Cardiac muscle cell (in vitro differentiated cells and primary cell): Measurements from ENCODE around the gene RAPGEF4. TPM values are rescaled to one million over a fixed set of nuclear protein-coding genes. Genes with fewer than 3 reads are reported as not detected.
"Not testable (repeated sequence)": the region's sequence is repeated elsewhere in the genome, so short reads cannot be mapped to it uniquely, and the experiment has no call there.

ENCODE experiments used
- DNase-seq, 2 donors: peaks; one replicate each; pipeline versions ENCODE4 v3.0.0 to v3.0.0-alpha.2; 2010 to 2017; ENCODE audit warnings: low read depth in 1 of 2, low spot score in 1 of 2
- H3K27ac ChIP-seq: fragments of 200-600 bp; sonication (generic); 2 replicates; pipeline ENCODE4 v1.5.1; 2016
- H3K27me3 ChIP-seq: fragments of 200-600 bp; sonication (generic); 2 replicates; pipeline ENCODE4 v1.6.0; 2016; ENCODE audit warnings: control low read depth
- H3K36me3 ChIP-seq: fragments of 200-600 bp; sonication (generic); 2 replicates; pipeline ENCODE4 v1.5.1; 2016; ENCODE audit warnings: control low read depth
- H3K4me1 ChIP-seq: fragments of 200-600 bp; sonication (generic); 2 replicates; pipeline ENCODE4 v1.8.1; 2017; ENCODE audit warnings: low read depth, mild to moderate bottlenecking, mixed run types
- H3K4me3 ChIP-seq: fragments of 200-600 bp; sonication (generic); 2 replicates; pipeline ENCODE4 v1.5.1; 2016; ENCODE audit warnings: mild to moderate bottlenecking
- H3K9me3 ChIP-seq: fragments of 200-600 bp; sonication (generic); 2 replicates; pipeline ENCODE4 v1.5.1; 2017; ENCODE audit warnings: low read depth, mild to moderate bottlenecking, control low read depth
- polyA plus RNA-seq: library from polyadenylated mRNA; unstranded; fragments of >200 nt; fragmentation: Nextera tagmentation; extraction: Ambion mirVana; gene quantifications from 2 replicates; pipeline ENCODE4 v1.2.1, GENCODE V29; 2016
- total RNA-seq: library from RNA; depleted of rRNA; stranded (reverse); fragments of >200 nt; gene quantifications from 2 replicates; pipeline ENCODE4 v1.2.3, GENCODE V29; 2016
- TF ChIP-seq, protein P1 (sequence below): IDR thresholded peaks from 2 replicates; pipeline ENCODE4 v1.5.1; 2012; ENCODE audit warnings: low read depth, mild to moderate bottlenecking, low read length

Gene RAPGEF4
- total and polyA plus RNA-seq, 2 experiments from 2014 or later = 5.3 to 21.2 TPM

DNA sequence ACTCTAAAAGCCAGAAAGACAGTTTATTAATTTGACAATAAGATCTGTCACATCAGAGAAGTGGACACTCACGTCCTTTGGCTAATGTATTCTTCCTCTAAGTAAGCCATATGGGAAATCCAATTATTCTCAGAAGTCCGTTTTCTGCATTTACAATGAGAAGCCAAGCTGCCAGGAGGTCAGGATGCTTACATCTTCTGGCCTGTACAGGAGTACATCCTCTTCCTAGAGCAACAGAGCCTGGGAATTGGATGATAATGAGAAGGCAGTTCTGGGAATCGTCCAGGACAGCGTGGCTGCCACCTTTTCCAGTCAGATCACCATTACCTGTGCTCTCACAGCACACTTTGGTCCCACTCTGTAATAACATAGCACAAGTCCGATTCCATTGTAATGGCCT, 5.2 kb downstream of the RAPGEF4 start:
- no peak overlapping the region for H3K27ac ChIP-seq
- DNase-seq = no peak
- TF ChIP-seq, protein P1, sequence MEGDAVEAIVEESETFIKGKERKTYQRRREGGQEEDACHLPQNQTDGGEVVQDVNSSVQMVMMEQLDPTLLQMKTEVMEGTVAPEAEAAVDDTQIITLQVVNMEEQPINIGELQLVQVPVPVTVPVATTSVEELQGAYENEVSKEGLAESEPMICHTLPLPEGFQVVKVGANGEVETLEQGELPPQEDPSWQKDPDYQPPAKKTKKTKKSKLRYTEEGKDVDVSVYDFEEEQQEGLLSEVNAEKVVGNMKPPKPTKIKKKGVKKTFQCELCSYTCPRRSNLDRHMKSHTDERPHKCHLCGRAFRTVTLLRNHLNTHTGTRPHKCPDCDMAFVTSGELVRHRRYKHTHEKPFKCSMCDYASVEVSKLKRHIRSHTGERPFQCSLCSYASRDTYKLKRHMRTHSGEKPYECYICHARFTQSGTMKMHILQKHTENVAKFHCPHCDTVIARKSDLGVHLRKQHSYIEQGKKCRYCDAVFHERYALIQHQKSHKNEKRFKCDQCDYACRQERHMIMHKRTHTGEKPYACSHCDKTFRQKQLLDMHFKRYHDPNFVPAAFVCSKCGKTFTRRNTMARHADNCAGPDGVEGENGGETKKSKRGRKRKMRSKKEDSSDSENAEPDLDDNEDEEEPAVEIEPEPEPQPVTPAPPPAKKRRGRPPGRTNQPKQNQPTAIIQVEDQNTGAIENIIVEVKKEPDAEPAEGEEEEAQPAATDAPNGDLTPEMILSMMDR = no peak
- no peaks in the 10 kb centered on the region for H3K9me3 ChIP-seq
- H3K36me3 ChIP-seq = no peaks in the 10 kb centered on the region
- H3K27me3 ChIP-seq = peaks cover 27% of the 10 kb centered on the region
- H3K4me1 ChIP-seq = no peaks in the 10 kb centered on the region
- no peak overlapping the region for H3K4me3 ChIP-seq

DNA sequence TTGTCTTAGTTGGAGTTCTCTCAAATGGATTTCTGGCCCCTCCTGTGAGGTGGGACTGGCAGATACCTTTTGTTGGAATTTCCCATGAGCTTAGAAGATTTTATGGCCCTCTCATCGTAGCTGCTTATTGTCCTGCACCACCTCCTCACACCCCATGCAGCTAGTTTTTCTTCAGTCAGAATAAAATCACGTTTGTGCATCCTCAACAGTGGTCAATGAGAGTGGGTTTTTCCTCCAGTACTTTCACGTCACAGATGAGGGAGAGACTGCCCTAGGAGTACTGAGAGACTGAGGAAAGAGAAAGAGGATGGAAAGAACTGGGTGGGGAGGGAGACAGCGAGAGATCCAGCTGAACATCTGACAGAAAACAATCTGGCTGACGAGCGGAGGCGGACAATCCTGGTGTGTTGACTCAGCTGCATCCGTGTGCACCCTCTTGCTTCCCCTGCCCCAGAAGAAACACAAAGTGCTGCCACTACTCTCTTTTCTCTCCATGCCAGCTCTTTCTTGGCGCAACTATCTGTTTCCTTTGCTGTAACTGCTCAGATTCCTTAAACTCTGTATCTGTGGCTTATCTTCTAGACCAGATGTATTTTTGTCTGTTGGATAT, 7.4 kb downstream of the RAPGEF4 start:
- no peak for DNase-seq
- H3K4me3 ChIP-seq = no peak overlapping the region
- no peaks in the 10 kb centered on the region for H3K4me1 ChIP-seq
- TF ChIP-seq, protein P1 = no peak
- H3K9me3 ChIP-seq = no peaks in the 10 kb centered on the region
- H3K36me3 ChIP-seq = no peaks in the 10 kb centered on the region
- H3K27me3 ChIP-seq = peaks cover 5% of the 10 kb centered on the region
- no peak overlapping the region for H3K27ac ChIP-seq

DNA sequence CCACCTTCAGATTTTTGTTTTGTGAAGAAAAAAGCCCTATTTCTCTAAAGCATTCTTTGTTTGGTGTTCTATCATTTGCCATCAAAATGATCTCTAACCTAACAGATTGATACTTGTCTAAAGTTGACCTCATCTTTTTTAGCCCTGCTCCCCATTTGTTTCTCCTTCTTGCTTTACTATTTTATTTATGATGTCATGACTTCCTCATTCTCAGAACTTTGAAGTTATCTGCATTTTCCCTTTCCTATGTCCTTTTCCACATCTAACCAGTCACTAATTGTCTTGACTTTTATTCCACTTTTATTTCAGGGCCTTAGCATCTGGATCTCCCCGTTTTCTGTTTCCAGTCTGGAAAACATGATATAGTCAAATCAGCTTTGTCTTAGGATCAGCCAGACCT, 8.3 kb downstream of the RAPGEF4 start:
- no peaks in the 10 kb centered on the region for H3K4me1 ChIP-seq
- DNase-seq = no peak
- TF ChIP-seq, protein P1 = no peak
- H3K27ac ChIP-seq = no peak overlapping the region
- no peaks in the 10 kb centered on the region for H3K36me3 ChIP-seq
- H3K9me3 ChIP-seq = no peaks in the 10 kb centered on the region
- H3K27me3 ChIP-seq = no peaks in the 10 kb centered on the region
- H3K4me3 ChIP-seq = no peak overlapping the region

DNA sequence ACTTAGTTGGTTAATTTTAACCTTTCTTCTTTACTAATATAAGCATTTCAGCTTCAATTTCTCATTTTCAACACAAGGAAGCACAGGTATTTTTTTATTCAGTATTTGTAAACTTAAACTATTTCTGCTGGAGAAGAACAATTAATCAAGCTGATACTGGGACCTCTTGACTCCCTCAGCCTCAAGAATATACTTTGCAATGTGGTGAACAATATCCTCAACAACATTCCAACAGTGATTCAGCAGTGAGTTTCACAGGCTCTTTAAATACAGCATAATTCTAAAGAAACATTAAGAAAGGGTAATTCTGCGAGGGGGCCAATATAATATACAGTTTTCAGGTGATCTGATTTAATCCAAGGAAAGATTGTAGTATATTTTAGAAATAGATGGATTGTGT, 10.0 kb downstream of the RAPGEF4 start:
- H3K4me1 ChIP-seq = no peaks in the 10 kb centered on the region
- no peaks in the 10 kb centered on the region for H3K36me3 ChIP-seq
- no peaks in the 10 kb centered on the region for H3K27me3 ChIP-seq
- H3K27ac ChIP-seq = no peak overlapping the region
- no peak for DNase-seq
- no peak overlapping the region for H3K4me3 ChIP-seq
- H3K9me3 ChIP-seq = no peaks in the 10 kb centered on the region
- TF ChIP-seq, protein P1 = no peak

DNA sequence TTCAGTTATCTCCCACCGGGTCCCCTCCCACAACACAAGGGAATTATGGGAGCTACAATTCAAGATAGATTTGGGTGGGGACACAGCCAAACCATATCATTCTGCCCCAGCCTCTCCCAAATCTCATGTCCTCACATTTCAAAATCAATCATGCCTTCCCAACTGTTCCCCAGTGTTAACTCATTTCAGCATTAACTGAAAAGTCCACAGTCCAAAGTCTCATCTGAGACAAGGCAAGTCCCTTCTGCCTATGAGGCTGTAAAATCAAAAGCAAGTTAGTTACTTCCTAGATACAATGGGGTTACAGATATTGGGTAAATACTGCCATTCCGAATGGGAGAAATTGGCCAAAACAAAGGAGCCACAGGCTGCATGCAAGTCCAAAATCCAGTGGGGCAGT, 12.9 kb downstream of the RAPGEF4 start:
- H3K36me3 ChIP-seq, H3K4me1 ChIP-seq, H3K27me3 ChIP-seq, H3K27ac ChIP-seq, DNase-seq, H3K4me3 ChIP-seq, H3K9me3 ChIP-seq: not testable (repeated sequence)

DNA sequence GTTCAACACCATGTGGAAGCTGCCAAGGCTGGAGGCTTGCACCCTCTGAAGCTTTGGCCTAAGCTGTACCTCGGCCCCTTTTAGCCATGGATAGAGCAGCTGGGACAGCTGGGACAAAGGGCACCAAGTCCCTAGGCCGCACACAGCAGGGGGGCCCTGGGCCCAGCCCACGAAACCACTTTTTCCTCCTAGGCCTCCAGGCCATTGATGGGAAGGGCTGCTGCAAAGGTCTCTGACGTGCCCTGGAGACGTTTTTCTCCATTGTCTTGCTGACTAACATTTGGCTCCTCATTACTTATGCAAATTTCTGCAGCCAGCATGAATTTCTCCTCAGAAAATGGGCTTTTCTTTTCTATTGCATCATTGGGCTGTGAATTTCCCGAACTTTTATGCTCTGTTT, 13.7 kb downstream of the RAPGEF4 start:
- no peaks in the 10 kb centered on the region for H3K36me3 ChIP-seq
- no peak overlapping the region for H3K27ac ChIP-seq
- no peak for DNase-seq
- TF ChIP-seq, protein P1 = no peak
- peaks cover 13% of the 10 kb centered on the region for H3K4me1 ChIP-seq
- H3K4me3 ChIP-seq = no peak overlapping the region
- no peaks in the 10 kb centered on the region for H3K27me3 ChIP-seq
- H3K9me3 ChIP-seq = no peaks in the 10 kb centered on the region
